ENCODE results near the gene KLHDC4. TPM values are rescaled to one million over a fixed set of nuclear protein-coding genes. Genes with fewer than 3 reads are reported as not detected.

KLHDC4 gene
- total RNA-seq, 1 donor from 2014 or later, result 20.4 TPM

- no peaks in the 10 kb centered on the region for H3K9me3 ChIP-seq (ENCODE audit: control insufficient read depth in 3 of 3, low read length in 3 of 3)
Measured at GRCh38 chr16:87695534-87695933, 70.3 kb downstream of the KLHDC4 start.

DNA sequence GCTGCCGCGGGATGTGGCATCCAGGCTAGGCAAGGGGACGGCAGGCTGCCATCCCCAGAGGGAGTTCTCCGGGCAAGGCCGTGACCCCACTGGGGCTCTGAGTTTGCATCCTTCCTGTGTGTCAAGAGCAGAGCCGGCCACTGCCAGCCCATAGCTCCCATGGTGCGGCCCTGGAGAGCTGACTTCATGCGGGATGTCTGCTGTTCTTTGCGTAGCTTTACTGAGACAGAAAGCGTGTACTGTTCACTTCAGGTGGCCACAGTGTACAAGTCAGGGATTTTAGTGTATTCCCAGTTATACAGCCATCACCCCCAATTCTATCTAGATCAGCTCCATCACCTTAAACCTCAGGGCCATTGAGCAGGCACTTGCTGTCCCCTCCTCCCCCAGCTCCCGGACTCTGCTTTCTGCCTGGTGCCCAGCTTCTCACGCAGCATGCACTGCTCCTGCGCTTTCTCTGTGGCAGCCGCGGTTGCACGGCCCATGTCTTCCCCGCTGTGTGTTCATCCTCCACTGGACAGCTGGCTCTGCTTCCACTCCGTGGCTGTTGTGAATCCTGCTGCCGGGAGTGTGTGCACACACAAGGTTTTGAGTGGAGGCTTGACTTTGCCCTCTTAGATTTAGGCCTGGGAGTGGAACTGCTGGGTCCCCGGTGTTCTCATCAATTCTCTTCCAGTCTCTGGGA is 71.2 kb downstream of the KLHDC4 start:
- Histone ChIP-seq H3K27me3 (ENCODE audit: control insufficient read depth in 3 of 3, insufficient read depth in 3 of 3, low read length in 3 of 3) (peaks cover 16 to 20% (median 19%) of the 10 kb centered on the region in 3 donors), H3K9me3 (ENCODE audit: control insufficient read depth in 3 of 3, low read length in 3 of 3) (no peaks in the 10 kb centered on the region), H3K9ac (ENCODE audit: low read depth in 1 of 3, low read length in 3 of 3) (peak overlapping the region in 1 of 3 donors; percentile 25), H3K27ac (ENCODE audit: low read depth, low read length) (no peak overlapping the region), H3K4me1 (ENCODE audit: control insufficient read depth in 3 of 3, insufficient read depth in 3 of 3, low read length in 3 of 3) (peaks cover 0 to 13% (median 6%) of the 10 kb centered on the region in 3 donors), H3K36me3 (ENCODE audit: control insufficient read depth in 3 of 3, insufficient read depth in 3 of 3, low read length in 3 of 3) (peaks cover 0 to 9% (median 5%) of the 10 kb centered on the region in 3 donors), H3K4me3 (ENCODE audit: low read length in 3 of 3) (no peak overlapping the region)

More at GRCh38 chr16:87695534-87695933, 70.3 kb downstream of the KLHDC4 start:
- no peak overlapping the region for H3K4me3 ChIP-seq (ENCODE audit: low read length in 3 of 3)
- no peak overlapping the region for H3K9ac ChIP-seq (ENCODE audit: low read depth in 1 of 3, low read length in 3 of 3)
- H3K4me1 ChIP-seq (ENCODE audit: control insufficient read depth in 3 of 3, insufficient read depth in 3 of 3, low read length in 3 of 3), result peaks cover 0 to 13% (median 6%) of the 10 kb centered on the region in 3 donors
- H3K27me3 ChIP-seq (ENCODE audit: control insufficient read depth in 3 of 3, insufficient read depth in 3 of 3, low read length in 3 of 3), result peaks cover 10 to 17% (median 15%) of the 10 kb centered on the region in 3 donors
- H3K36me3 ChIP-seq (ENCODE audit: control insufficient read depth in 3 of 3, insufficient read depth in 3 of 3, low read length in 3 of 3), result peaks cover 0 to 12% (median 7%) of the 10 kb centered on the region in 3 donors
- H3K27ac ChIP-seq (ENCODE audit: low read depth, low read length), result no peak overlapping the region

- Histone ChIP-seq H3K9ac (ENCODE audit: low read depth in 1 of 3, low read length in 3 of 3) (no peak overlapping the region), H3K4me3 (ENCODE audit: low read length in 3 of 3) (no peak overlapping the region), H3K36me3 (ENCODE audit: control insufficient read depth in 3 of 3, insufficient read depth in 3 of 3, low read length in 3 of 3) (peaks cover 0 to 7% (median 5%) of the 10 kb centered on the region in 3 donors), H3K9me3 (ENCODE audit: control insufficient read depth in 3 of 3, low read length in 3 of 3) (no peaks in the 10 kb centered on the region), H3K27ac (ENCODE audit: low read depth, low read length) (no peak overlapping the region), H3K27me3 (ENCODE audit: control insufficient read depth in 3 of 3, insufficient read depth in 3 of 3, low read length in 3 of 3) (peaks cover 22 to 27% (median 26%) of the 10 kb centered on the region in 3 donors), H3K4me1 (ENCODE audit: control insufficient read depth in 3 of 3, insufficient read depth in 3 of 3, low read length in 3 of 3) (peaks cover 0 to 13% (median 6%) of the 10 kb centered on the region in 3 donors)
Measured at GRCh38 chr16:87693827-87694226, 72.0 kb downstream of the KLHDC4 start.

- no peak overlapping the region for H3K27ac ChIP-seq (ENCODE audit: low read depth, low read length)
- no peak overlapping the region for H3K9ac ChIP-seq (ENCODE audit: low read depth in 1 of 3, low read length in 3 of 3)
- peaks cover 0 to 13% (median 6%) of the 10 kb centered on the region in 3 donors for H3K4me1 ChIP-seq (ENCODE audit: control insufficient read depth in 3 of 3, insufficient read depth in 3 of 3, low read length in 3 of 3)
- peaks cover 32 to 37% (median 37%) of the 10 kb centered on the region in 3 donors for H3K27me3 ChIP-seq (ENCODE audit: control insufficient read depth in 3 of 3, insufficient read depth in 3 of 3, low read length in 3 of 3)
- no peak overlapping the region for H3K4me3 ChIP-seq (ENCODE audit: low read length in 3 of 3)
- peaks cover 0 to 5% (median 5%) of the 10 kb centered on the region in 3 donors for H3K36me3 ChIP-seq (ENCODE audit: control insufficient read depth in 3 of 3, insufficient read depth in 3 of 3, low read length in 3 of 3)
- H3K9me3 ChIP-seq (ENCODE audit: control insufficient read depth in 3 of 3, low read length in 3 of 3), result no peaks in the 10 kb centered on the region
Measured at GRCh38 chr16:87692756-87693155, 73.0 kb downstream of the KLHDC4 start.

GRCh38 chr16:87692176-87692575 is 73.6 kb downstream of the KLHDC4 start:
- no peak overlapping the region for H3K9ac ChIP-seq (ENCODE audit: low read depth in 1 of 3, low read length in 3 of 3)
- no peak overlapping the region for H3K27ac ChIP-seq (ENCODE audit: low read depth, low read length)
- no peak overlapping the region for H3K4me3 ChIP-seq (ENCODE audit: low read length in 3 of 3)
- peaks cover 0 to 13% (median 6%) of the 10 kb centered on the region in 3 donors for H3K4me1 ChIP-seq (ENCODE audit: control insufficient read depth in 3 of 3, insufficient read depth in 3 of 3, low read length in 3 of 3)
- peaks cover 36 to 43% (median 42%) of the 10 kb centered on the region in 3 donors for H3K27me3 ChIP-seq (ENCODE audit: control insufficient read depth in 3 of 3, insufficient read depth in 3 of 3, low read length in 3 of 3)
- H3K36me3 ChIP-seq (ENCODE audit: control insufficient read depth in 3 of 3, insufficient read depth in 3 of 3, low read length in 3 of 3), result peaks cover 0 to 5% (median 5%) of the 10 kb centered on the region in 3 donors
- H3K9me3 ChIP-seq (ENCODE audit: control insufficient read depth in 3 of 3, low read length in 3 of 3), result no peaks in the 10 kb centered on the region

DNA sequence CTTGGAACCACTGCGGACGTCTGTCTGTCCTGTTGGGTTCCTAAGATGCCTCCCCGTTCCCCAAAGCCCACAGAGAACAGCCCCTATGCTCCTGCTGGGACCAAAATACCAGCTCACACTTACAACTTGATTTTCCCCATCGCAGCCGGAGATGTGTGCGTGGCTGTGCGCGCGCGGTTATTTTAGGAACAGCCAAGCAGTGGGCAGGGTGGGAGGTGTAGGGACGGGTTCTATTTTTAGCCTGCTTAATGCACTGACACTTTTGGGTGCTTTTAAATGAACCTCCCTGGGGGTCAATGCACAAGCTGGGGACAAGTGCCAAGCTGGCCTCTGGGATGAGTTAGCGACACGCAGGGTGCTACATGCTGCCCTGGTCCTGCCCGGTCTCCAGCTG is 74.1 kb downstream of the KLHDC4 start:
- peaks cover 38 to 46% (median 44%) of the 10 kb centered on the region in 3 donors for H3K27me3 ChIP-seq (ENCODE audit: control insufficient read depth in 3 of 3, insufficient read depth in 3 of 3, low read length in 3 of 3)

DNA sequence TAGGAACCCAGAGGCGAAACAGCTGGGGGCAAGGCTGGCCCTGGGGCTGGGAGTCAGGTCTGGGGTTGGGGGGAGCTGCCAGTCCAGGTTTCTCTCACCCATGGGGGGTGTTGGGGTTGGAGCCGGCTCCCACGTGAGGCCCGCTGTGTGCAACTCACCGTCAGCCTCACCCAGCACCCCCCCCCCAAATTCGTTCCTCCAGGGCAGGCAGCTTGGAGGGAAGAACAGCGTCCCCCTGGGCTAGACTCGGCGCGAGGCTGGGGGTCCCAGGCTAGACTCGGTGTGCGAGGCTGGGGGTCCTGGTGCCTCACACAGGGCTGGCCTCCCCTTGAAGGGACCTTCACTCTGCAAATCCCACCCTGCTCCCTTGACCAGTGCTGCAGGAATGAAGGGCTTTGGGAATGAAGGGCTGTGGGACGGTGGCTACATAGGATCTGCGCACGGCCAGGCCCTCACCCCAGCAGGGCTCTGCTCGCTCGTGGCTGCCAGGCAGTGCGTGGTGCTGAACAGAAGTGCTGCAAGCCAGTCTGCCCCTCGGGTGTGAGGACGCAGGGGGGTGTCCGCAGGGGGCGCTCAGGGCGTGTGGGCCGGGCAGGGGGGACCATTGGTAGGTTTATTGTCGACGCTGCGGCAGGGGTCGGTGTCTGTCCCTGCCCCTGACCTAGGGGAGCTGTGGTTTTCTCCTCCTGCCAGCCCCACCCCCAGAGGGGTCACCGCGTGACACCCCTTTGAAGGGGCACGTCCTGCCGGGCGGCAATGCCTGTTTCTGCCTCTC is 74.7 kb downstream of the KLHDC4 start:
- H3K9ac ChIP-seq (ENCODE audit: low read depth in 1 of 3, low read length in 3 of 3), result no peak overlapping the region
- H3K9me3 ChIP-seq (ENCODE audit: control insufficient read depth in 3 of 3, low read length in 3 of 3), result no peaks in the 10 kb centered on the region
- H3K4me1 ChIP-seq (ENCODE audit: control insufficient read depth in 3 of 3, insufficient read depth in 3 of 3, low read length in 3 of 3), result peaks cover 0 to 13% (median 6%) of the 10 kb centered on the region in 3 donors
- H3K4me3 ChIP-seq (ENCODE audit: low read length in 3 of 3), result no peak overlapping the region
- H3K36me3 ChIP-seq (ENCODE audit: control insufficient read depth in 3 of 3, insufficient read depth in 3 of 3, low read length in 3 of 3), result peaks cover 0 to 5% (median 3%) of the 10 kb centered on the region in 3 donors
- peaks cover 41 to 49% (median 47%) of the 10 kb centered on the region in 3 donors for H3K27me3 ChIP-seq (ENCODE audit: control insufficient read depth in 3 of 3, insufficient read depth in 3 of 3, low read length in 3 of 3)
- no peak overlapping the region for H3K27ac ChIP-seq (ENCODE audit: low read depth, low read length)

More for the DNA sequence above, 74.1 kb downstream of the KLHDC4 start:
- Histone ChIP-seq H3K9me3 (ENCODE audit: control insufficient read depth in 3 of 3, low read length in 3 of 3) (no peaks in the 10 kb centered on the region), H3K9ac (ENCODE audit: low read depth in 1 of 3, low read length in 3 of 3) (no peak overlapping the region), H3K27ac (ENCODE audit: low read depth, low read length) (no peak overlapping the region), H3K4me3 (ENCODE audit: low read length in 3 of 3) (no peak overlapping the region), H3K36me3 (ENCODE audit: control insufficient read depth in 3 of 3, insufficient read depth in 3 of 3, low read length in 3 of 3) (peaks cover 0 to 5% (median 5%) of the 10 kb centered on the region in 3 donors), H3K4me1 (ENCODE audit: control insufficient read depth in 3 of 3, insufficient read depth in 3 of 3, low read length in 3 of 3) (peaks cover 0 to 13% (median 6%) of the 10 kb centered on the region in 3 donors)

GRCh38 chr16:87689956-87690465 is 75.8 kb downstream of the KLHDC4 start:
- H3K4me3 ChIP-seq (ENCODE audit: low read length in 3 of 3), result no peak overlapping the region

DNA sequence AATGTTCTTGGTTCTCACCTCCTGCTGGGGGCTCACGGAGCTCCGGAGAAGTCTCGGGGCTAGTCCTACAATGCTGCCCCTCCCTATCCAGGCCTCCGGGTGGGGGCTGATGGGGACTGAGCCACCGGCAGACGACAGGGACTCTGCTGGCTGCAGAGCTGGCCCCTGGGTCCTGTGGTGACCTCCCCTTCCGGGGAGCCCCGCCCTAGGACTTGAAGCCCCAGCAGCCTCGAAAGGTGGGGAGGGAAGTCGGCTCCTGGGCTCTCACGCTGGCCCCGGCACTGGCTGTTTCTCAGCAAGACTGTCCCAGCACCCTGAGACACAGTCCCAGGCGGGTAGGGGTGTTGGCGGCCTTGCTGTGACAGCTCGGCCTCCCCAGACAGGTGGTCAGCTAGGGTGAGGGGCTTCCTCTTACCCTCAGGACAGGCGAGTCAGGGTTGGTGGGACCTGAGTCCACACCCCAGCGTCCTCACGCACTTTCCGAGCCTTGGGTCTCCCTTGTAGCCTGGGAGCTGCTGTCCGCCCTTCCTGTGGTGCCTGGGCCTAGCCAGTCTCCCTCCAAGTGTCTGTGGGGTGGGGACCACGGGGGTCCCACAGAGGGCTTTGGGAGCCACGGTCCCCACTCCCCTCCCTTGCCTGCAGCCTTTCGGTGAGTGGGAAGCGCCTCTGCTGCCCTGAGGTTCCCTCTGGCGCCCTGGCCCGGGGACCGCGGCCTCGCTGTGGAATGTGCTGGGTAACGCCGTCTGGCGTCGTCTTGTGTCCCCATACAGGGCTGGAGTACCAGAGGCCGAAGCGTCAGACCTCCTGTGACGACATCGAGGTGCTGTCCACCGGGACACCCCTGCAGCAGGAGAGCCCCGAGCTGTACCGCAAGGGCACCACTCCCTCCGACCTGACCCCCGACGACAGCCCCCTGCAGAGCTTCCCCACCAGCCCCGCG is 76.6 kb downstream of the KLHDC4 start:
- Histone ChIP-seq H3K9ac (ENCODE audit: low read depth in 1 of 3, low read length in 3 of 3) (no peak overlapping the region), H3K4me1 (ENCODE audit: control insufficient read depth in 3 of 3, insufficient read depth in 3 of 3, low read length in 3 of 3) (peaks cover 0 to 13% (median 6%) of the 10 kb centered on the region in 3 donors), H3K4me3 (ENCODE audit: low read length in 3 of 3) (no peak overlapping the region), H3K36me3 (ENCODE audit: control insufficient read depth in 3 of 3, insufficient read depth in 3 of 3, low read length in 3 of 3) (no peaks in the 10 kb centered on the region), H3K9me3 (ENCODE audit: control insufficient read depth in 3 of 3, low read length in 3 of 3) (no peaks in the 10 kb centered on the region), H3K27ac (ENCODE audit: low read depth, low read length) (no peak overlapping the region), H3K27me3 (ENCODE audit: control insufficient read depth in 3 of 3, insufficient read depth in 3 of 3, low read length in 3 of 3) (peaks cover 58 to 69% (median 64%) of the 10 kb centered on the region in 3 donors)

More at GRCh38 chr16:87689956-87690465, 75.8 kb downstream of the KLHDC4 start:
- Histone ChIP-seq H3K9ac (ENCODE audit: low read depth in 1 of 3, low read length in 3 of 3) (no peak overlapping the region), H3K27me3 (ENCODE audit: control insufficient read depth in 3 of 3, insufficient read depth in 3 of 3, low read length in 3 of 3) (peaks cover 52 to 60% (median 56%) of the 10 kb centered on the region in 3 donors), H3K4me1 (ENCODE audit: control insufficient read depth in 3 of 3, insufficient read depth in 3 of 3, low read length in 3 of 3) (peaks cover 0 to 13% (median 6%) of the 10 kb centered on the region in 3 donors), H3K9me3 (ENCODE audit: control insufficient read depth in 3 of 3, low read length in 3 of 3) (no peaks in the 10 kb centered on the region), H3K36me3 (ENCODE audit: control insufficient read depth in 3 of 3, insufficient read depth in 3 of 3, low read length in 3 of 3) (no peaks in the 10 kb centered on the region), H3K27ac (ENCODE audit: low read depth, low read length) (no peak overlapping the region)

Data from skeletal muscle tissue (tissue), 4 donors.